Mesenchymal stem cell (in vitro differentiated cells and primary cell): Measurements from ENCODE around the gene FAM50B.

Source experiments
- DNase-seq: peaks from one replicate; pipeline ENCODE4 v3.0.0-alpha.2; 2013
- H2AFZ ChIP-seq: one replicate; pipeline ENCODE4 v1.6.1; 2013; ENCODE audit warnings: low read depth, mild to moderate bottlenecking, control low read depth, inconsistent platforms, low read length, moderate library complexity
- H2AK5ac ChIP-seq: 2 replicates; pipeline ENCODE4 v1.6.1; 2013; ENCODE audit warnings: low read length, moderate library complexity, mild to moderate bottlenecking, inconsistent platforms; ENCODE audit not compliant: severe bottlenecking
- H2BK120ac ChIP-seq: one replicate; pipeline ENCODE4 v1.6.1; 2013; ENCODE audit warnings: low read depth, mild to moderate bottlenecking, inconsistent platforms, low read length, moderate library complexity
- H2BK12ac ChIP-seq, 2 experiments: one replicate each; pipeline ENCODE4 v1.6.1; 2013; ENCODE audit warnings: inconsistent platforms in 2 of 2, low read length in 2 of 2, mild to moderate bottlenecking in 2 of 2, moderate library complexity in 2 of 2, control low read depth in 1 of 2
- H2BK15ac ChIP-seq: one replicate; pipeline ENCODE4 v1.6.1; 2013; ENCODE audit warnings: mild to moderate bottlenecking, low read depth, inconsistent platforms; ENCODE audit not compliant: poor library complexity, severe bottlenecking
- H2BK5ac ChIP-seq: 2 replicates; pipeline ENCODE4 v1.6.1; 2013; ENCODE audit warnings: low read depth, mild to moderate bottlenecking, low read length, control low read depth, inconsistent platforms; ENCODE audit not compliant: poor library complexity, severe bottlenecking
- H3K14ac ChIP-seq, 2 experiments: one replicate each; pipeline ENCODE4 v1.6.1; 2013; ENCODE audit warnings: inconsistent platforms in 2 of 2, low read length in 2 of 2, control low read depth in 1 of 2, mild to moderate bottlenecking in 1 of 2, moderate library complexity in 1 of 2
- H3K18ac ChIP-seq, 2 experiments: one replicate each; pipeline ENCODE4 v1.6.1; 2013; ENCODE audit warnings: inconsistent platforms in 2 of 2, low read length in 2 of 2, control low read depth in 1 of 2, low read depth in 1 of 2, mild to moderate bottlenecking in 1 of 2
- H3K23ac ChIP-seq, 2 experiments: one replicate each; pipeline ENCODE4 v1.6.1; 2013; ENCODE audit warnings: inconsistent platforms in 2 of 2, low read length in 2 of 2, mild to moderate bottlenecking in 2 of 2, moderate library complexity in 2 of 2, control low read depth in 1 of 2
- H3K27ac ChIP-seq: 2 replicates; pipeline ENCODE4 v1.5.1; 2013; ENCODE audit warnings: mild to moderate bottlenecking, moderate library complexity, low read length, control low read depth, inconsistent platforms; ENCODE audit not compliant: poor library complexity, severe bottlenecking
- H3K27me3 ChIP-seq, 2 experiments: 2 replicates each; pipeline versions ENCODE4 v1.6.1 to v1.7.0; 2013; ENCODE audit warnings: low read length in 2 of 2, mild to moderate bottlenecking in 2 of 2, moderate library complexity in 2 of 2, control low read depth in 1 of 2, inconsistent platforms in 1 of 2; ENCODE audit not compliant: control insufficient read depth in 1 of 2, insufficient read depth in 1 of 2
- H3K36me3 ChIP-seq, 2 experiments: 2 replicates each; pipeline versions ENCODE4 v1.6.1 to v1.7.0; 2013; ENCODE audit warnings: low read length in 2 of 2, control low read depth in 1 of 2, inconsistent platforms in 1 of 2, low read depth in 1 of 2, mild to moderate bottlenecking in 1 of 2; ENCODE audit not compliant: insufficient read depth in 2 of 2, control insufficient read depth in 1 of 2
- H3K4ac ChIP-seq, 2 experiments: one replicate each; pipeline ENCODE4 v1.6.1; 2013; ENCODE audit warnings: inconsistent platforms in 2 of 2, low read length in 2 of 2, mild to moderate bottlenecking in 2 of 2, moderate library complexity in 2 of 2, control low read depth in 1 of 2, low read depth in 1 of 2
- H3K4me1 ChIP-seq: 2 replicates; pipeline ENCODE4 v1.6.1; 2013; ENCODE audit warnings: low read depth, low read length, control low read depth; ENCODE audit not compliant: control insufficient read depth, insufficient read depth
- H3K4me2 ChIP-seq: 2 replicates; pipeline ENCODE4 v1.6.1; 2013; ENCODE audit warnings: low read length, mild to moderate bottlenecking, inconsistent platforms; ENCODE audit not compliant: poor library complexity, severe bottlenecking
- H3K4me3 ChIP-seq, 2 experiments: 2 replicates each; pipeline versions ENCODE4 v1.5.1 to v1.7.0; 2013; ENCODE audit warnings: low read length in 2 of 2, mild to moderate bottlenecking in 2 of 2, control low read depth in 1 of 2, low read depth in 1 of 2; ENCODE audit not compliant: insufficient read depth in 1 of 2
- H3K79me1 ChIP-seq: replicated peaks from 2 replicates; pipeline ENCODE4 v1.6.1; 2013; ENCODE audit warnings: mild to moderate bottlenecking, control low read depth, low read length, inconsistent platforms; ENCODE audit not compliant: poor library complexity, severe bottlenecking
- H3K9ac ChIP-seq: 2 replicates; pipeline ENCODE4 v1.7.0; 2013; ENCODE audit warnings: mild to moderate bottlenecking, low read length, moderate library complexity
- H3K9me3 ChIP-seq: 2 replicates; pipeline ENCODE4 v1.7.0; 2013; ENCODE audit warnings: mild to moderate bottlenecking, low read length; ENCODE audit not compliant: control insufficient read depth
- H4K8ac ChIP-seq: one replicate; pipeline ENCODE4 v1.6.1; 2013; ENCODE audit warnings: inconsistent platforms, mild to moderate bottlenecking, low read length, moderate library complexity
- H4K91ac ChIP-seq: one replicate; pipeline ENCODE4 v1.6.1; 2013; ENCODE audit warnings: mild to moderate bottlenecking, low read length, inconsistent platforms
- WGBS: methylation state at CpG from one replicate; pipeline ENCODE4 v1.1.7; 2013; ENCODE audit warnings: mixed read lengths; 5-methylcytosine and 5-hydroxymethylcytosine counted together

Gene FAM50B

GRCh38 chr6:3876866-3877265, 27.7 kb downstream of the FAM50B start:
- Histone ChIP-seq H3K36me3 (no peaks in the 10 kb centered on the region), H3K18ac (no peak overlapping the region), H2BK15ac (no peak overlapping the region), H3K9ac (no peak overlapping the region), H2BK120ac (no peak overlapping the region), H3K9me3 (no peaks in the 10 kb centered on the region), H2AK5ac (no peak overlapping the region), H2BK5ac (no peak overlapping the region), H3K23ac (no peak overlapping the region), H4K91ac (no peak overlapping the region), H2BK12ac (no peak overlapping the region), H3K14ac (no peak overlapping the region), H3K4me2 (no peak overlapping the region), H3K27me3 (no peaks in the 10 kb centered on the region), H3K79me1 (no peaks in the 10 kb centered on the region), H3K27ac (no peak overlapping the region), H4K8ac (no peak overlapping the region), H3K4ac (no peak overlapping the region), H3K4me3 (no peak overlapping the region), H3K4me1 (no peaks in the 10 kb centered on the region), H2AFZ (no peak overlapping the region)
- 100% methylated on average over 1 of the region's 4 CpGs for WGBS
- no peak for DNase-seq

GRCh38 chr6:3878048-3878666, 29.0 kb downstream of the FAM50B start:
- Histone ChIP-seq H3K23ac (no peak overlapping the region), H3K14ac (no peak overlapping the region), H2AK5ac (no peak overlapping the region), H4K8ac (no peak overlapping the region), H4K91ac (no peak overlapping the region), H2BK12ac (no peak overlapping the region), H3K9me3 (no peaks in the 10 kb centered on the region), H3K79me1 (no peaks in the 10 kb centered on the region), H2AFZ (no peak overlapping the region), H3K4me2 (no peak overlapping the region), H3K27ac (no peak overlapping the region), H3K27me3 (no peaks in the 10 kb centered on the region), H3K4me3 (no peak overlapping the region), H3K9ac (no peak overlapping the region), H3K36me3 (no peaks in the 10 kb centered on the region), H3K4me1 (no peaks in the 10 kb centered on the region), H3K18ac (no peak overlapping the region), H3K4ac (no peak overlapping the region), H2BK120ac (no peak overlapping the region), H2BK15ac (no peak overlapping the region), H2BK5ac (no peak overlapping the region)
- 94% methylated on average over 3 of the region's 6 CpGs for WGBS
- no peak for DNase-seq

GRCh38 chr6:3879194-3879952, 30.2 kb downstream of the FAM50B start:
- 96% methylated on average over 22 of the region's 25 CpGs for WGBS
- no peak overlapping the region for H3K14ac ChIP-seq
- no peaks in the 10 kb centered on the region for H3K27me3 ChIP-seq
- H3K79me1 ChIP-seq, result no peaks in the 10 kb centered on the region
- no peak overlapping the region for H4K91ac ChIP-seq
- no peak overlapping the region for H4K8ac ChIP-seq
- no peak overlapping the region for H3K4ac ChIP-seq
- no peak overlapping the region for H3K23ac ChIP-seq
- no peak overlapping the region for H2BK5ac ChIP-seq
- no peak overlapping the region for H3K27ac ChIP-seq
- no peak overlapping the region for H3K4me3 ChIP-seq
- no peaks in the 10 kb centered on the region for H3K9me3 ChIP-seq
- H2AK5ac ChIP-seq, result no peak overlapping the region
- H3K9ac ChIP-seq, result no peak overlapping the region
- no peak overlapping the region for H3K18ac ChIP-seq
- no peak overlapping the region for H2AFZ ChIP-seq
- no peak for DNase-seq
- H3K4me1 ChIP-seq, result peaks cover 5% of the 10 kb centered on the region
- H2BK120ac ChIP-seq, result no peak overlapping the region
- H2BK15ac ChIP-seq, result no peak overlapping the region
- no peaks in the 10 kb centered on the region for H3K36me3 ChIP-seq
- no peak overlapping the region for H3K4me2 ChIP-seq
- no peak overlapping the region for H2BK12ac ChIP-seq

- Histone ChIP-seq H2BK120ac (no peak overlapping the region), H3K18ac (no peak overlapping the region), H2BK5ac (no peak overlapping the region), H2AK5ac (no peak overlapping the region), H4K8ac (no peak overlapping the region), H3K9me3 (no peaks in the 10 kb centered on the region), H3K27me3 (no peaks in the 10 kb centered on the region), H3K4me3 (no peak overlapping the region), H2AFZ (no peak overlapping the region), H2BK12ac (no peak overlapping the region), H3K27ac (no peak overlapping the region), H3K36me3 (no peaks in the 10 kb centered on the region), H3K79me1 (no peaks in the 10 kb centered on the region), H3K23ac (no peak overlapping the region), H3K9ac (no peak overlapping the region), H3K4me1 (peaks cover 5% of the 10 kb centered on the region), H3K4ac (no peak overlapping the region), H4K91ac (no peak overlapping the region), H3K4me2 (no peak overlapping the region), H3K14ac (no peak overlapping the region), H2BK15ac (no peak overlapping the region)
- 96% methylated on average over 13 of the region's 13 CpGs for WGBS
- DNase-seq, result no peak
Measured at GRCh38 chr6:3881711-3882421, 32.7 kb downstream of the FAM50B start.
